ENCODE results near the gene BCORL1.

DNA sequence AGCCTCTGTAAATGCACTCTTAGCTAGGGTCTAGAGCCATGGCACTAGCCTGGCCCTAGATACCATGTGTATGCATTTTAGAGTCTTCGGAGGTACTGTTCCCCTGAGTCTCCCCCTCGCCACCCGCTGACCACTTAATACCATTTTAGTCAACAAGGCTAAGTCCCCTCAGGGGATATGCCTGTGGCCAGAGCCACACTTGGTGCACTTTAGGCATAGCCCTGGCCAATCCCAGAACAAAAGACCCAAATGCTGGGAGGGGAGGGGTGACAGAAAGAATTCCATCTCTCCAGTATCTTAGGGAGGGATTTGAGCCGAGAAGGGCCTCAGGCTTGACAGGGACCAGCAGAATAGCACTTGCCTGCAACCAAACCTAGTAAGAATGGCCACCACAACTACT is 28.6 kb upstream of the BCORL1 start:
- no peak for TF ChIP-seq EZH2 (IDR thresholded peaks at IDR 0.05; ENCODE audit: borderline replicate concordance, low read depth, low read length, poor library complexity, severe bottlenecking)
- no peak for TF ChIP-seq CTCF (conservative IDR thresholded peaks at IDR 0.05; ENCODE audit: low read depth, low read length)
